HepG2 (cell line): Measurements from ENCODE around the gene VAPA. TPM values are rescaled to one million over a fixed set of nuclear protein-coding genes. Genes with fewer than 3 reads are reported as not detected.
A peak's percentile ranks its signal among the peaks of the same experiment; 100 is the strongest.

Experiments
- ATAC-seq: fragments of 200-7000 bp; cut with Tn5 transposase; 3 replicates; pipeline ENCODE4 v1.9.1; 2020; ENCODE audit warnings: mild to moderate bottlenecking, moderate library complexity
- BruUV-seq: library from RNA; stranded (reverse); fragments of 400-500 nt; replicated peaks from 2 replicates; lab custom pipeline; 2021; lab: Mats Ljungman, UMichigan
- CTCF ChIA-PET: fragments of 300-600 bp; formaldehyde crosslinking; extraction: SDS; loops from one replicate; lab custom pipeline; 2021; ENCODE audit warnings: low total read pairs, inconsistent platforms, low intra/inter-chr PET ratio; lab: Yijun Ruan, JAX
- POLR2A ChIA-PET: fragments of 350-600 bp; sonication (Branson Sonifier 250); formaldehyde crosslinking; loops from one replicate; lab custom pipeline; 2020; ENCODE audit warnings: antibody characterized with exemption, inconsistent platforms; lab: Yijun Ruan, JAX
- DNase-seq: peaks from one replicate; pipeline ENCODE4 v3.0.0-alpha.2; 2015; ENCODE audit warnings: low spot score
- FAIRE-seq: peaks from 3 replicates; lab custom pipeline; 2011; peaks lifted over from hg19 to GRCh38; lab: Jason Lieb, UNC
- H2AFZ ChIP-seq: one replicate; pipeline ENCODE4 v1.6.1; 2011; ENCODE audit warnings: low read length, inconsistent platforms
- H3K27ac ChIP-seq: fragments of 300-600 bp; 3 replicates; pipeline ENCODE4 v1.8.0; 2011; ENCODE audit warnings: mixed run types, mild to moderate bottlenecking, mixed read lengths, low read length, inconsistent platforms; ENCODE audit not compliant: insufficient read depth; ENCODE audit errors: extremely low read length
- H3K27me3 ChIP-seq, 2 experiments: fragments of 200-600 bp in 1 of 2; 2 replicates in 1 of 2; 3 replicates in 1 of 2; pipeline versions ENCODE4 v1.6.0 to v1.8.0; 2011; ENCODE audit warnings: low read length in 2 of 2, mild to moderate bottlenecking in 2 of 2, moderate library complexity in 2 of 2, inconsistent platforms in 1 of 2; ENCODE audit not compliant: insufficient read depth in 2 of 2, control insufficient read depth in 1 of 2
- H3K36me3 ChIP-seq, 2 experiments: fragments of 200-600 bp in 1 of 2; replicated peaks in 1 of 2; 2 replicates in 1 of 2; 3 replicates in 1 of 2; pipeline versions ENCODE4 v1.5.1 to v1.8.0; 2011; ENCODE audit warnings: low read length in 2 of 2, inconsistent platforms in 1 of 2; ENCODE audit not compliant: insufficient read depth in 2 of 2, control insufficient read depth in 1 of 2
- H3K4me1 ChIP-seq: 2 replicates; pipeline ENCODE4 v1.5.1; 2012; ENCODE audit warnings: low read length, inconsistent platforms; ENCODE audit not compliant: insufficient read depth
- H3K4me2 ChIP-seq: 2 replicates; pipeline ENCODE4 v1.6.0; 2011; ENCODE audit warnings: low read depth, low read length, inconsistent platforms
- H3K4me3 ChIP-seq, 3 experiments: fragments of 200-600 bp in 1 of 3; sonication (generic), shearing (Covaris generic) in 1 of 3; replicated peaks in 1 of 3; 2 replicates each; pipeline ENCODE4 v1.5.1; 2011 to 2016; ENCODE audit warnings: low read length in 3 of 3, inconsistent platforms in 2 of 3, low read depth in 2 of 3, mild to moderate bottlenecking in 2 of 3, control low read depth in 1 of 3, mixed read lengths in 1 of 3; ENCODE audit not compliant: insufficient read depth in 1 of 3
- H3K79me2 ChIP-seq: one replicate; pipeline ENCODE4 v1.6.1; 2011; ENCODE audit warnings: low read length, inconsistent platforms; ENCODE audit not compliant: insufficient read depth
- H3K9ac ChIP-seq: 2 replicates; pipeline ENCODE4 v1.6.0; 2011; ENCODE audit warnings: mild to moderate bottlenecking, low read depth, low read length, inconsistent platforms; ENCODE audit not compliant: insufficient read depth
- H3K9me3 ChIP-seq: 2 replicates; pipeline ENCODE4 v1.5.1; 2012; ENCODE audit warnings: mild to moderate bottlenecking, low read length
- H4K20me1 ChIP-seq: 2 replicates; pipeline ENCODE4 v1.6.0; 2011; ENCODE audit warnings: inconsistent platforms, mild to moderate bottlenecking, low read length, moderate library complexity; ENCODE audit not compliant: insufficient read depth
- AKAP8 ChIP-seq: sonication (generic); formaldehyde crosslinking; IDR thresholded peaks from 2 replicates; pipeline ENCODE4 v1.5.1; 2020; ENCODE audit warnings: mild to moderate bottlenecking, missing genetic modification reagents
- GATAD2A ChIP-seq: IDR thresholded peaks from 2 replicates; pipeline ENCODE4 v1.6.1; 2016
- HCFC1 ChIP-seq: fragments of 150-350 bp; IDR thresholded peaks from 2 replicates; pipeline ENCODE4 v1.6.1; 2014; ENCODE audit warnings: low read depth, low read length
- HNF4G ChIP-seq, 2 experiments: sonication (generic) in 1 of 2; formaldehyde crosslinking in 1 of 2; IDR thresholded peaks; 2 replicates each; pipeline versions ENCODE4 v1.4.0 to v1.6.1; 2011 to 2020; ENCODE audit warnings: borderline replicate concordance in 2 of 2, low read depth in 2 of 2, mild to moderate bottlenecking in 2 of 2, low read length in 1 of 2, missing genetic modification reagents in 1 of 2, moderate library complexity in 1 of 2
- KLF15 ChIP-seq: sonication (generic); formaldehyde crosslinking; IDR thresholded peaks from 2 replicates; pipeline ENCODE4 v1.8.1; 2023; ENCODE audit warnings: borderline replicate concordance, mild to moderate bottlenecking, inconsistent platforms, missing genetic modification reagents, mixed read lengths
- MTF2 ChIP-seq: sonication (generic); formaldehyde crosslinking; IDR thresholded peaks from 2 replicates; pipeline ENCODE4 v1.5.0; 2020; ENCODE audit warnings: missing genetic modification reagents, borderline replicate concordance
- POGZ ChIP-seq: sonication (generic); formaldehyde crosslinking; IDR thresholded peaks from 2 replicates; pipeline ENCODE4 v1.4.0; 2020; ENCODE audit warnings: mild to moderate bottlenecking, missing genetic modification reagents
- RFXANK ChIP-seq: IDR thresholded peaks from 2 replicates; pipeline ENCODE4 v1.6.1; 2016
- SRSF9 ChIP-seq: fragments of 200-400 bp; formaldehyde crosslinking; IDR thresholded peaks from 2 replicates; pipeline ENCODE4 v1.6.1; 2018; ENCODE audit warnings: borderline replicate concordance, mild to moderate bottlenecking, low read depth, low read length; ENCODE audit not compliant: insufficient read depth, poor library complexity, severe bottlenecking
- TBL1XR1 ChIP-seq: fragments of 150-350 bp; IDR thresholded peaks from 2 replicates; pipeline ENCODE4 v1.6.1; 2014; ENCODE audit warnings: borderline replicate concordance, low read length; ENCODE audit not compliant: partially characterized antibody
- ZNF558 ChIP-seq: sonication (generic); formaldehyde crosslinking; IDR thresholded peaks from 2 replicates; pipeline ENCODE4 v1.9.0; 2022; ENCODE audit warnings: mild to moderate bottlenecking, missing genetic modification reagents, borderline replicate concordance
- ZNF614 ChIP-seq: IDR thresholded peaks from 2 replicates; pipeline ENCODE4 v1.6.1; 2018; ENCODE audit warnings: missing biosample characterization, missing genetic modification reagents, inconsistent platforms, borderline replicate concordance
- WGBS: methylation state at CpG from one replicate; pipeline ENCODE4 v1.1.6; 2017; ENCODE audit warnings: low lambda C conversion rate; 5-methylcytosine and 5-hydroxymethylcytosine counted together
- in situ Hi-C: cut with HindIII; loops from 2 replicates; pipeline ENCODE4 v1.10.0; 2017; ENCODE audit warnings: low pct_unique_long_range_greater_than_20kb; ENCODE audit not compliant: extremely low pct_ligation_motif_present
- intact Hi-C: fragments of 100-400 bp; cut with micrococcal nuclease; formaldehyde crosslinking; loops from one replicate; pipeline ENCODE4 v1.10.0; 2022; ENCODE audit not compliant: unreplicated experiment
- polyA plus RNA-seq, 8 experiments: library from polyadenylated mRNA; depleted of rRNA in 3 of 8; stranded (reverse) in 7 of 8; unstranded in 1 of 8; fragments of >200 nt; fragmentation: Illumina TruSeq in 4 of 8; extraction: Trizol in 4 of 8; gene quantifications; 2 replicates each; pipeline versions ENCODE4 v1.2.1 to v1.2.3, GENCODE V29; 2011 to 2016; ENCODE audit warnings: low read depth in 4 of 8, missing spikeins in 1 of 8, mixed read lengths in 1 of 8; ENCODE audit not compliant: insufficient read depth in 1 of 8
- total RNA-seq, 5 experiments: library from RNA; depleted of rRNA; stranded (reverse); fragments of >200 nt; fragmentation: Illumina TruSeq; extraction: Trizol; gene quantifications; 2 replicates each; pipeline ENCODE4 v1.2.3, GENCODE V29; 2016; ENCODE audit warnings: low read depth in 1 of 5
- TF ChIP-seq, protein P1 (sequence below): sonication (generic); formaldehyde crosslinking; conservative IDR thresholded peaks from 2 replicates; pipeline ENCODE4 v1.4.0; 2020; ENCODE audit warnings: missing genetic modification reagents
- TF ChIP-seq, protein P2 (sequence below): sonication (generic); formaldehyde crosslinking; IDR thresholded peaks from 2 replicates; pipeline ENCODE4 v1.4.0; 2020; ENCODE audit warnings: low read depth, mild to moderate bottlenecking, missing genetic modification reagents

VAPA gene
- total and polyA plus RNA-seq, 2 of the 13 experiments (the other 11 are each of a cell fraction or from before 2014, with no cell fraction given), result 167 to 294 TPM

DNA sequence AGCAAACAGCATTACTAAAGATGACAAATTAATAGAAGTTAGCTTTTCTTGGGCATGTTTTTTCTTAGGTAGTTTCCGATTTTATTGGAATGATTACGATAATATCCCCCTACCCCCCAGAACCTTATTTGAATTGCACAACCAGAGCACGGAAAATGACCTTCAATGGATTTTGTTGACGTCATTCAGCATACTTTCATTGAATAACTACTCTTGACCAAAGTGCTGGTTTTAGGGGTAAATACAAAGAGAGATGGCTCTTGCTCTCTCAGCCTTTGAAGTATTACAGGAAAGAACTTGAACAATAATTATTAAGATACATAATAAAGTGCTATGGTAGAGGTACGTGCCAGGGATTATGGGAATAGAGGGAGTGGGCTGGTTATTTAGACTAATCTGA lies 36.0 kb downstream of the VAPA start (continued):
- TF ChIP-seq TBL1XR1, result no peak
- TF ChIP-seq, protein P1, sequence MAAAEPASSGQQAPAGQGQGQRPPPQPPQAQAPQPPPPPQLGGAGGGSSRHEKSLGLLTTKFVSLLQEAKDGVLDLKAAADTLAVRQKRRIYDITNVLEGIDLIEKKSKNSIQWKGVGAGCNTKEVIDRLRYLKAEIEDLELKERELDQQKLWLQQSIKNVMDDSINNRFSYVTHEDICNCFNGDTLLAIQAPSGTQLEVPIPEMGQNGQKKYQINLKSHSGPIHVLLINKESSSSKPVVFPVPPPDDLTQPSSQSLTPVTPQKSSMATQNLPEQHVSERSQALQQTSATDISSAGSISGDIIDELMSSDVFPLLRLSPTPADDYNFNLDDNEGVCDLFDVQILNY (CRISPR knock-in tag), result no peak
- no peak for TF ChIP-seq HNF4G (IDR thresholded peaks at IDR 0.05; ENCODE audit: borderline replicate concordance, low read depth, low read length)
- no peak for TF ChIP-seq HNF4G (CRISPR knock-in tag; IDR thresholded peaks at IDR 0.05; ENCODE audit: borderline replicate concordance, low read depth)
- 0 out of 2 replicates have a peak, but pooled peaks have one; percentile 25 for TF ChIP-seq GATAD2A
- peak; percentile 81 for TF ChIP-seq POGZ
- no peak for TF ChIP-seq ZNF558 (CRISPR knock-in tag)

DNA sequence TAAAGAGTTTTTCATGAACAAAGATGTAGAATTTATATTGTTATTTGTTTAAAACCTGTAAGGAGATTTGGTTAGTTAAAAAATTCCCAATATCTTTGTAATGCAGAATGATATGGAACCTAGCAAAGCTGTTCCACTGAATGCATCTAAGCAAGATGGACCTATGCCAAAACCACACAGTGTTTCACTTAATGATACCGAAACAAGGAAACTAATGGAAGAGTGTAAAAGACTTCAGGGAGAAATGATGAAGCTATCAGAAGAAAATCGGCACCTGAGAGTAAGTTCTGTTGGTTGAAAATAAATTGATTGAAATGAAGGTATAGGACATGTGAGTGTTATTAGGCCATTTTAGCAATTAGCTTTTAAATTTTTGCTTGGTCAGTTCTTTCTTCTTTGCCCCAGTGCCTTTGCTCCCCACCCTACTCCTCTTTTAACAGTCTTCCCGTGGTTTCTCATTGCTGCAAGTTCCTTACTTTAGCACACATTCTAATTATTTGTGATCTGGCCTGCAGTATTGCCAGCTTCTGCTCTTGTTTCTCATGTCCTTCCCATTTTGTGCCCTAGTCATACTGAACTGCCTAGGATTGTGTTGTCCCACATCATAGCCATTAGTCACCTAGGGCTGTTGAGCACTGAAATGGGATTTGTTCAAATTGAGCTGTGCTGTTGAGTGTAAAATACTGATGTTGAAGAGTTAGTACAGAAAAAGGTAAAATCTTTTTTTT lies 36.6 kb downstream of the VAPA start:
- ChIA-PET POLR2A (no interaction called here), CTCF (no interaction called here)
- TF ChIP-seq HCFC1 (no peak), KLF15 (CRISPR knock-in tag) (no peak), RFXANK (CRISPR knock-in tag) (no peak), MTF2 (no peak), SRSF9 (no peak), ZNF614 (no peak), AKAP8 (CRISPR knock-in tag) (no peak)
- TF ChIP-seq, protein P2, sequence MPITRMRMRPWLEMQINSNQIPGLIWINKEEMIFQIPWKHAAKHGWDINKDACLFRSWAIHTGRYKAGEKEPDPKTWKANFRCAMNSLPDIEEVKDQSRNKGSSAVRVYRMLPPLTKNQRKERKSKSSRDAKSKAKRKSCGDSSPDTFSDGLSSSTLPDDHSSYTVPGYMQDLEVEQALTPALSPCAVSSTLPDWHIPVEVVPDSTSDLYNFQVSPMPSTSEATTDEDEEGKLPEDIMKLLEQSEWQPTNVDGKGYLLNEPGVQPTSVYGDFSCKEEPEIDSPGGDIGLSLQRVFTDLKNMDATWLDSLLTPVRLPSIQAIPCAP (CRISPR knock-in tag), result no peak
- 97% methylated on average over 3 of the region's 3 CpGs for WGBS
- H3K9ac ChIP-seq, result no peak overlapping the region
- H3K9me3 ChIP-seq, result no peaks in the 10 kb centered on the region
- H4K20me1 ChIP-seq, result no peaks in the 10 kb centered on the region; the same call in 1 of the 2 replicates
- H3K79me2 ChIP-seq, result peaks cover 6% of the 10 kb centered on the region
- DNase-seq, result no peak
- no peak overlapping the region for H3K4me3 ChIP-seq
- H3K4me1 ChIP-seq, result peaks cover 15% of the 10 kb centered on the region
- no peaks in the 10 kb centered on the region for H3K27me3 ChIP-seq
- H3K36me3 ChIP-seq, result peaks cover 11 to 45% of the 10 kb centered on the region in 2 experiments
- ATAC-seq, result no peak
- no TSS peak for BruUV-seq
- in situ Hi-C loops, result no loop called here
- H2AFZ ChIP-seq, result no peak overlapping the region
- H3K27ac ChIP-seq, result peak overlapping the region; percentile 36
- intact Hi-C loops, result loop anchor here (2.0 to 10.0 kb wide), 2 partner anchors 38 to 266 kb away; no protein-coding TSS in a partner anchor
- FAIRE-seq, result no peak
- H3K4me2 ChIP-seq, result no peak overlapping the region
